Breast epithelium (tissue), 3 donors: ENCODE measurements around the gene PP2D1.

ENCODE experiments used
- CTCF ChIP-seq, 3 donors: fragments of 450-650 bp; IDR thresholded peaks; one replicate each; pipeline ENCODE4 v1.5.1; 2016 to 2017; ENCODE audit warnings: antibody characterized with exemption in 3 of 3, mild to moderate bottlenecking in 3 of 3, moderate library complexity in 3 of 3
- POLR2A ChIP-seq: fragments of 450-650 bp; IDR thresholded peaks from one replicate; pipeline ENCODE4 v1.6.1; 2016; ENCODE audit warnings: antibody characterized with exemption, mild to moderate bottlenecking, moderate library complexity
- POLR2AphosphoS5 ChIP-seq, 3 donors: sonication (generic); formaldehyde crosslinking; IDR thresholded peaks; one replicate each; pipeline ENCODE4 v1.6.1; 2017; ENCODE audit warnings: antibody characterized with exemption in 3 of 3

GRCh38 chr3:19937459-19938294 is 74.4 kb downstream of the PP2D1 start:
- TF ChIP-seq CTCF (IDR thresholded peaks at IDR 0.05) (no peak), POLR2A (no peak), POLR2AphosphoS5 (IDR thresholded peaks at IDR 0.05) (no peak)
